HEK293 (cell line): ENCODE measurements around the gene ASTN2.

Experiments used
- CTCF ChIA-PET: fragments of 350-600 bp; formaldehyde crosslinking; extraction: SDS; loops from one replicate; lab custom pipeline; 2021; ENCODE audit warnings: antibody characterized with exemption; lab: Yijun Ruan, JAX
- POLR2A ChIA-PET: fragments of 300-600 bp; formaldehyde crosslinking; extraction: SDS; loops from one replicate; lab custom pipeline; 2020; ENCODE audit warnings: antibody characterized with exemption, inconsistent platforms; lab: Yijun Ruan, JAX
- H3K27ac ChIP-seq: fragments of 200-500 bp; sonication (Bioruptor generic); 2 replicates; pipeline ENCODE4 v1.5.1; 2014; ENCODE audit warnings: low read depth, low read length, control low read depth, inconsistent platforms; ENCODE audit errors: extremely low read depth
- H3K36me3 ChIP-seq, 2 experiments: fragments of 200-500 bp in 1 of 2; sonication (Bioruptor generic) in 1 of 2; 1 replicate in 1 of 2; 2 replicates in 1 of 2; pipeline ENCODE4 v1.5.1; 2014 to 2017; ENCODE audit warnings: inconsistent platforms in 2 of 2, low read length in 2 of 2; ENCODE audit not compliant: control insufficient read depth in 2 of 2, insufficient read depth in 1 of 2
- H3K4me1 ChIP-seq: fragments of 200-500 bp; sonication (Bioruptor generic); 2 replicates; pipeline ENCODE4 v1.5.1; 2014; ENCODE audit warnings: mild to moderate bottlenecking, low read length, inconsistent platforms; ENCODE audit not compliant: control insufficient read depth, insufficient read depth
- H3K4me3 ChIP-seq: 2 replicates; pipeline ENCODE4 v1.5.1; 2011; ENCODE audit warnings: low read depth, mild to moderate bottlenecking, control low read depth, low read length, moderate library complexity
- H3K9me3 ChIP-seq: fragments of 200-500 bp; sonication (Bioruptor generic); 2 replicates; pipeline ENCODE4 v1.5.1; 2014; ENCODE audit warnings: low read depth, low read length, inconsistent platforms; ENCODE audit not compliant: control insufficient read depth, insufficient read depth
- SCRT1 ChIP-seq: fragments of 450-650 bp; formaldehyde crosslinking; IDR thresholded peaks from 2 replicates; pipeline ENCODE4 v1.5.1; 2016; ENCODE audit warnings: missing biosample characterization, missing genetic modification characterization, borderline replicate concordance
- ZFP41 ChIP-seq: fragments of 450-650 bp; formaldehyde crosslinking; IDR thresholded peaks from 2 replicates; pipeline ENCODE4 v1.5.1; 2016; ENCODE audit warnings: missing biosample characterization, missing genetic modification characterization, borderline replicate concordance
- ZIC2 ChIP-seq: fragments of 450-650 bp; formaldehyde crosslinking; IDR thresholded peaks from 2 replicates; pipeline ENCODE4 v1.5.1; 2016; ENCODE audit warnings: missing biosample characterization, missing genetic modification characterization
- ZNF114 ChIP-seq: fragments of 450-650 bp; formaldehyde crosslinking; IDR thresholded peaks from 2 replicates; pipeline ENCODE4 v1.5.0; 2017; ENCODE audit warnings: missing biosample characterization, missing genetic modification characterization
- ZNF157 ChIP-seq: fragments of 450-650 bp; formaldehyde crosslinking; IDR thresholded peaks from 2 replicates; pipeline ENCODE4 v1.5.1; 2016; ENCODE audit warnings: missing biosample characterization, missing genetic modification characterization
- ZNF16 ChIP-seq: fragments of 450-650 bp; formaldehyde crosslinking; IDR thresholded peaks from 2 replicates; pipeline ENCODE4 v1.5.1; 2016; ENCODE audit warnings: low read depth, missing biosample characterization, missing genetic modification characterization
- ZNF311 ChIP-seq: fragments of 450-650 bp; formaldehyde crosslinking; IDR thresholded peaks from 2 replicates; pipeline ENCODE4 v1.5.1; 2017; ENCODE audit warnings: missing biosample characterization, missing genetic modification characterization, borderline replicate concordance
- ZNF324 ChIP-seq: fragments of 450-650 bp; formaldehyde crosslinking; IDR thresholded peaks from 2 replicates; pipeline ENCODE4 v1.5.1; 2016; ENCODE audit warnings: missing biosample characterization, missing genetic modification characterization
- ZNF501 ChIP-seq: fragments of 450-650 bp; formaldehyde crosslinking; IDR thresholded peaks from 2 replicates; pipeline ENCODE4 v1.5.1; 2016; ENCODE audit warnings: missing biosample characterization, missing genetic modification characterization
- ZNF514 ChIP-seq: fragments of 450-650 bp; formaldehyde crosslinking; IDR thresholded peaks from 2 replicates; pipeline ENCODE4 v1.5.1; 2016; ENCODE audit warnings: missing biosample characterization, missing genetic modification characterization
- ZNF560 ChIP-seq: fragments of 450-650 bp; formaldehyde crosslinking; IDR thresholded peaks from 2 replicates; pipeline ENCODE4 v1.5.1; 2017; ENCODE audit warnings: missing biosample characterization, missing genetic modification characterization, borderline replicate concordance
- TF ChIP-seq, protein P1 (sequence below): fragments of 450-650 bp; formaldehyde crosslinking; IDR thresholded peaks from 2 replicates; pipeline ENCODE4 v1.5.1; 2016; ENCODE audit warnings: missing biosample characterization, missing genetic modification characterization
- TF ChIP-seq, protein P2 (sequence below): fragments of 450-650 bp; formaldehyde crosslinking; IDR thresholded peaks from 2 replicates; pipeline ENCODE4 v1.5.1; 2017; ENCODE audit warnings: missing biosample characterization, missing genetic modification characterization
- TF ChIP-seq, protein P3 (sequence below): fragments of 450-650 bp; formaldehyde crosslinking; IDR thresholded peaks from 2 replicates; pipeline ENCODE4 v1.5.1; 2016; ENCODE audit warnings: missing biosample characterization, missing genetic modification characterization
- TF ChIP-seq, protein P4 (sequence below): fragments of 450-650 bp; formaldehyde crosslinking; IDR thresholded peaks from 2 replicates; pipeline ENCODE4 v1.5.1; 2016; ENCODE audit warnings: missing biosample characterization, missing genetic modification characterization
- TF ChIP-seq, protein P5 (sequence below): fragments of 450-650 bp; formaldehyde crosslinking; IDR thresholded peaks from 2 replicates; pipeline ENCODE4 v1.5.1; 2016; ENCODE audit warnings: missing biosample characterization, missing genetic modification characterization, low read depth
- TF ChIP-seq, protein P6 (sequence below): fragments of 450-650 bp; formaldehyde crosslinking; IDR thresholded peaks from 2 replicates; pipeline ENCODE4 v1.5.1; 2016; ENCODE audit warnings: missing biosample characterization, missing genetic modification characterization
- TF ChIP-seq, protein P7 (sequence below): fragments of 450-650 bp; formaldehyde crosslinking; IDR thresholded peaks from 2 replicates; pipeline ENCODE4 v1.5.0; 2017; ENCODE audit warnings: missing biosample characterization, missing genetic modification characterization, borderline replicate concordance

Gene ASTN2

DNA sequence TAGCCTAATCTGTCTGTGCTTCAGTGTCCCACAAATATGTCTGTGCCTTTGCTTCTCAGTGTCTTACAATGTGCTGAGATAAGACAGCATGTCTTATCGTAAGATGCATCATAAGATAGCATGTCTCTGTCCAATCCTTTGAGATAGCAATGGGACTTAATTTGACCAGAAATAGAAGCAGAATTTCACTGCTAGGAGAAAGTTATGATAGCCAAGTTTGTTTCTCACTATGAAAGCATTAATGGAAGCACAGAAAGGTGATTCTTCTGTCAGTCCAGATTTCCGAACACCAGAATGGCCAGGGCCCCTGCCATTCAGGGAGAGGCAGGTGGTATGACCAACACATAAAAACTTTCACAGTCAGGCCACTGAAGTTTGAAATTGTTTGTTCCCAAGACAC lies 616.3 kb downstream of the ASTN2 start:
- Histone ChIP-seq H3K4me1 (no peaks in the 10 kb centered on the region; the same call in 1 of the 2 replicates), H3K36me3 (no peaks in the 10 kb centered on the region), H3K27ac (no peak overlapping the region), H3K4me3 (no peak overlapping the region), H3K9me3 (no peaks in the 10 kb centered on the region)
- ChIA-PET POLR2A (no interaction called here), CTCF (no interaction called here)
- TF ChIP-seq ZNF114 (tag by site-specific recombination): no peak
- TF ChIP-seq ZNF514: no peak
- TF ChIP-seq, protein P1, sequence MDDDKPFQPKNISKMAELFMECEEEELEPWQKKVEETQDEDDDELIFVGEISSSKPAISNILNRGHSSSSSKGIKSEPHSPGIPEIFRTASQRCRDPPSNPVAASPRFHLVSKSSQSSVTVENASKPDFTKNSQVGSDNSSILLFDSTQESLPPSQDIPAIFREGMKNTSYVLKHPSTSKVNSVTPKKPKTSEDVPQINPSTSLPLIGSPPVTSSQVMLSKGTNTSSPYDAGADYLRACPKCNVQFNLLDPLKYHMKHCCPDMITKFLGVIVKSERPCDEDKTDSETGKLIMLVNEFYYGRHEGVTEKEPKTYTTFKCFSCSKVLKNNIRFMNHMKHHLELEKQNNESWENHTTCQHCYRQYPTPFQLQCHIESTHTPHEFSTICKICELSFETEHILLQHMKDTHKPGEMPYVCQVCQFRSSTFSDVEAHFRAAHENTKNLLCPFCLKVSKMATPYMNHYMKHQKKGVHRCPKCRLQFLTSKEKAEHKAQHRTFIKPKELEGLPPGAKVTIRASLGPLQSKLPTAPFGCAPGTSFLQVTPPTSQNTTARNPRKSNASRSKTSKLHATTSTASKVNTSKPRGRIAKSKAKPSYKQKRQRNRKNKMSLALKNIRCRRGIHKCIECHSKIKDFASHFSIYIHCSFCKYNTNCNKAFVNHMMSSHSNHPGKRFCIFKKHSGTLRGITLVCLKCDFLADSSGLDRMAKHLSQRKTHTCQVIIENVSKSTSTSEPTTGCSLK (tag by site-specific recombination): no peak
- TF ChIP-seq, protein P2, sequence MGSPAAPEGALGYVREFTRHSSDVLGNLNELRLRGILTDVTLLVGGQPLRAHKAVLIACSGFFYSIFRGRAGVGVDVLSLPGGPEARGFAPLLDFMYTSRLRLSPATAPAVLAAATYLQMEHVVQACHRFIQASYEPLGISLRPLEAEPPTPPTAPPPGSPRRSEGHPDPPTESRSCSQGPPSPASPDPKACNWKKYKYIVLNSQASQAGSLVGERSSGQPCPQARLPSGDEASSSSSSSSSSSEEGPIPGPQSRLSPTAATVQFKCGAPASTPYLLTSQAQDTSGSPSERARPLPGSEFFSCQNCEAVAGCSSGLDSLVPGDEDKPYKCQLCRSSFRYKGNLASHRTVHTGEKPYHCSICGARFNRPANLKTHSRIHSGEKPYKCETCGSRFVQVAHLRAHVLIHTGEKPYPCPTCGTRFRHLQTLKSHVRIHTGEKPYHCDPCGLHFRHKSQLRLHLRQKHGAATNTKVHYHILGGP (tag by site-specific recombination): no peak
- TF ChIP-seq, protein P3, sequence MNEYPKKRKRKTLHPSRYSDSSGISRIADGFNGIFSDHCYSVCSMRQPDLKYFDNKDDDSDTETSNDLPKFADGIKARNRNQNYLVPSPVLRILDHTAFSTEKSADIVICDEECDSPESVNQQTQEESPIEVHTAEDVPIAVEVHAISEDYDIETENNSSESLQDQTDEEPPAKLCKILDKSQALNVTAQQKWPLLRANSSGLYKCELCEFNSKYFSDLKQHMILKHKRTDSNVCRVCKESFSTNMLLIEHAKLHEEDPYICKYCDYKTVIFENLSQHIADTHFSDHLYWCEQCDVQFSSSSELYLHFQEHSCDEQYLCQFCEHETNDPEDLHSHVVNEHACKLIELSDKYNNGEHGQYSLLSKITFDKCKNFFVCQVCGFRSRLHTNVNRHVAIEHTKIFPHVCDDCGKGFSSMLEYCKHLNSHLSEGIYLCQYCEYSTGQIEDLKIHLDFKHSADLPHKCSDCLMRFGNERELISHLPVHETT (tag by site-specific recombination): no peak
- no peak for TF ChIP-seq ZNF324 (tag by site-specific recombination)
- TF ChIP-seq, protein P4, sequence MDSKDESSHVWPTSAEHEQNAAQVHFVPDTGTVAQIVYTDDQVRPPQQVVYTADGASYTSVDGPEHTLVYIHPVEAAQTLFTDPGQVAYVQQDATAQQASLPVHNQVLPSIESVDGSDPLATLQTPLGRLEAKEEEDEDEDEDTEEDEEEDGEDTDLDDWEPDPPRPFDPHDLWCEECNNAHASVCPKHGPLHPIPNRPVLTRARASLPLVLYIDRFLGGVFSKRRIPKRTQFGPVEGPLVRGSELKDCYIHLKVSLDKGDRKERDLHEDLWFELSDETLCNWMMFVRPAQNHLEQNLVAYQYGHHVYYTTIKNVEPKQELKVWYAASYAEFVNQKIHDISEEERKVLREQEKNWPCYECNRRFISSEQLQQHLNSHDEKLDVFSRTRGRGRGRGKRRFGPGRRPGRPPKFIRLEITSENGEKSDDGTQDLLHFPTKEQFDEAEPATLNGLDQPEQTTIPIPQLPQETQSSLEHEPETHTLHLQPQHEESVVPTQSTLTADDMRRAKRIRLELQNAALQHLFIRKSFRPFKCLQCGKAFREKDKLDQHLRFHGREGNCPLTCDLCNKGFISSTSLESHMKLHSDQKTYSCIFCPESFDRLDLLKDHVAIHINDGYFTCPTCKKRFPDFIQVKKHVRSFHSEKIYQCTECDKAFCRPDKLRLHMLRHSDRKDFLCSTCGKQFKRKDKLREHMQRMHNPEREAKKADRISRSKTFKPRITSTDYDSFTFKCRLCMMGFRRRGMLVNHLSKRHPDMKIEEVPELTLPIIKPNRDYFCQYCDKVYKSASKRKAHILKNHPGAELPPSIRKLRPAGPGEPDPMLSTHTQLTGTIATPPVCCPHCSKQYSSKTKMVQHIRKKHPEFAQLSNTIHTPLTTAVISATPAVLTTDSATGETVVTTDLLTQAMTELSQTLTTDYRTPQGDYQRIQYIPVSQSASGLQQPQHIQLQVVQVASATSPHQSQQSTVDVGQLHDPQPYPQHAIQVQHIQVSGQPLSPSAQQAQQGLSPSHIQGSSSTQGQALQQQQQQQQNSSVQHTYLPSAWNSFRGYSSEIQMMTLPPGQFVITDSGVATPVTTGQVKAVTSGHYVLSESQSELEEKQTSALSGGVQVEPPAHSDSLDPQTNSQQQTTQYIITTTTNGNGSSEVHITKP (tag by site-specific recombination): no peak
- no peak for TF ChIP-seq ZNF560 (tag by site-specific recombination)
- no peak for TF ChIP-seq SCRT1
- TF ChIP-seq, protein P5, sequence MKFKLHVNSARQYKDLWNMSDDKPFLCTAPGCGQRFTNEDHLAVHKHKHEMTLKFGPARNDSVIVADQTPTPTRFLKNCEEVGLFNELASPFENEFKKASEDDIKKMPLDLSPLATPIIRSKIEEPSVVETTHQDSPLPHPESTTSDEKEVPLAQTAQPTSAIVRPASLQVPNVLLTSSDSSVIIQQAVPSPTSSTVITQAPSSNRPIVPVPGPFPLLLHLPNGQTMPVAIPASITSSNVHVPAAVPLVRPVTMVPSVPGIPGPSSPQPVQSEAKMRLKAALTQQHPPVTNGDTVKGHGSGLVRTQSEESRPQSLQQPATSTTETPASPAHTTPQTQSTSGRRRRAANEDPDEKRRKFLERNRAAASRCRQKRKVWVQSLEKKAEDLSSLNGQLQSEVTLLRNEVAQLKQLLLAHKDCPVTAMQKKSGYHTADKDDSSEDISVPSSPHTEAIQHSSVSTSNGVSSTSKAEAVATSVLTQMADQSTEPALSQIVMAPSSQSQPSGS (tag by site-specific recombination): no peak
- TF ChIP-seq ZNF16: no peak
- no peak for TF ChIP-seq ZNF501 (tag by site-specific recombination)

DNA sequence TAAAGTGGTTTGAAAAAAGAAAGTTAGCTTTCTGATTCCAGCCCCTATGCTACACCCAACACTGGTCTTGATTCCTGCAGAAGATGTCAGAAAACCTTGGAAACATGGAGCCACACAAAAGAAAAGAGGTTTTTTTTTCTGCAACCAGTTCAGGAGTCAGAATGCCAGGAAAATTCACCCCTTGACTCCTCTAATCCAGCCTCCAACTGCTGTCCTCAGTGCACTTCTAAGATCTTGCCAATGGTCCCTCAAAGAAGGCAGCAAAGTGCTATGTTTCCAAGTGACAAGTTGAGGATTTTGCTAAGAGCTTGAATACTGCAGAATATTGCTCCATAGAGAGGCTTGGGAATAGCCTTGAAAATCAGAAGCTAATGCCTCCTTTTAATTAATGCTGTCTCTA lies 617.6 kb downstream of the ASTN2 start:
- POLR2A ChIA-PET: no interaction called here
- TF ChIP-seq, protein P3 (tag by site-specific recombination): no peak
- TF ChIP-seq ZNF311 (tag by site-specific recombination): no peak
- TF ChIP-seq, protein P6, sequence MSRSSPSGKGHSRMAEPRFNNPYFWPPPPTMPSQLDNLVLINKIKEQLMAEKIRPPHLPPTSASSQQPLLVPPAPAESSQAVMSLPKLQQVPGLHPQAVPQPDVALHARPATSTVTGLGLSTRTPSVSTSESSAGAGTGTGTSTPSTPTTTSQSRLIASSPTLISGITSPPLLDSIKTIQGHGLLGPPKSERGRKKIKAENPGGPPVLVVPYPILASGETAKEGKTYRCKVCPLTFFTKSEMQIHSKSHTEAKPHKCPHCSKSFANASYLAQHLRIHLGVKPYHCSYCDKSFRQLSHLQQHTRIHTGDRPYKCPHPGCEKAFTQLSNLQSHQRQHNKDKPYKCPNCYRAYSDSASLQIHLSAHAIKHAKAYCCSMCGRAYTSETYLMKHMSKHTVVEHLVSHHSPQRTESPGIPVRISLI (tag by site-specific recombination): no peak
- no peak for TF ChIP-seq ZNF157 (tag by site-specific recombination)
- TF ChIP-seq, protein P7, sequence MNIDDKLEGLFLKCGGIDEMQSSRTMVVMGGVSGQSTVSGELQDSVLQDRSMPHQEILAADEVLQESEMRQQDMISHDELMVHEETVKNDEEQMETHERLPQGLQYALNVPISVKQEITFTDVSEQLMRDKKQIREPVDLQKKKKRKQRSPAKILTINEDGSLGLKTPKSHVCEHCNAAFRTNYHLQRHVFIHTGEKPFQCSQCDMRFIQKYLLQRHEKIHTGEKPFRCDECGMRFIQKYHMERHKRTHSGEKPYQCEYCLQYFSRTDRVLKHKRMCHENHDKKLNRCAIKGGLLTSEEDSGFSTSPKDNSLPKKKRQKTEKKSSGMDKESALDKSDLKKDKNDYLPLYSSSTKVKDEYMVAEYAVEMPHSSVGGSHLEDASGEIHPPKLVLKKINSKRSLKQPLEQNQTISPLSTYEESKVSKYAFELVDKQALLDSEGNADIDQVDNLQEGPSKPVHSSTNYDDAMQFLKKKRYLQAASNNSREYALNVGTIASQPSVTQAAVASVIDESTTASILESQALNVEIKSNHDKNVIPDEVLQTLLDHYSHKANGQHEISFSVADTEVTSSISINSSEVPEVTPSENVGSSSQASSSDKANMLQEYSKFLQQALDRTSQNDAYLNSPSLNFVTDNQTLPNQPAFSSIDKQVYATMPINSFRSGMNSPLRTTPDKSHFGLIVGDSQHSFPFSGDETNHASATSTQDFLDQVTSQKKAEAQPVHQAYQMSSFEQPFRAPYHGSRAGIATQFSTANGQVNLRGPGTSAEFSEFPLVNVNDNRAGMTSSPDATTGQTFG (tag by site-specific recombination): no peak
- TF ChIP-seq ZFP41 (tag by site-specific recombination): no peak
- TF ChIP-seq ZIC2: no peak
- H3K4me1 ChIP-seq: no peaks in the 10 kb centered on the region; the same call in 1 of the 2 replicates

More for the DNA sequence above, 617.6 kb downstream of the ASTN2 start:
- H3K36me3 ChIP-seq: no peaks in the 10 kb centered on the region
- H3K4me3 ChIP-seq: no peak overlapping the region
- no peak overlapping the region for H3K27ac ChIP-seq
- CTCF ChIA-PET: interaction anchor here (0.7 kb wide), 1 partner anchor 546 kb away, joined by 3 read pairs; no protein-coding TSS in a partner anchor
- no peaks in the 10 kb centered on the region for H3K9me3 ChIP-seq
